GM12878 (cell line): Measurements from ENCODE around the gene DBN1. TPM values are rescaled to one million over a fixed set of nuclear protein-coding genes. Genes with fewer than 3 reads are reported as not detected.

ENCODE experiments used
- ATAC-seq: fragments of 200-7000 bp; cut with Tn5 transposase; 3 replicates; pipeline ENCODE4 v1.9.1; 2020; ENCODE audit warnings: mild to moderate bottlenecking, moderate library complexity
- BruUV-seq: library from RNA; stranded (reverse); fragments of 400-500 nt; replicated peaks from 2 replicates; lab custom pipeline; 2021; lab: Mats Ljungman, UMichigan
- CTCF ChIA-PET: fragments of 300-600 bp; sonication (Branson Sonifier 250); formaldehyde crosslinking; extraction: SDS; loops from one replicate; lab custom pipeline; 2021; ENCODE audit warnings: inconsistent platforms; lab: Yijun Ruan, JAX
- POLR2A ChIA-PET: fragments of 350-600 bp; formaldehyde crosslinking; extraction: SDS; loops from one replicate; lab custom pipeline; 2021; ENCODE audit warnings: inconsistent platforms; lab: Charles Lee
- RAD21 ChIA-PET: fragments of 300-600 bp; sonication (Branson Sonifier 250); formaldehyde crosslinking; loops from one replicate; lab custom pipeline; 2023; ENCODE audit warnings: antibody characterized with exemption; ENCODE audit not compliant: unreplicated experiment; lab: Charles Lee
- SMC1A ChIA-PET: fragments of 300-600 bp; sonication (Branson Sonifier 250); formaldehyde crosslinking; loops from one replicate; lab custom pipeline; 2023; ENCODE audit not compliant: unreplicated experiment, uncharacterized antibody; lab: Charles Lee
- DNase-seq: peaks from one replicate; pipeline ENCODE4 v3.0.0-alpha.2; 2011; ENCODE audit warnings: low read depth, low spot score
- FAIRE-seq: peaks from 3 replicates; lab custom pipeline; 2011; peaks lifted over from hg19 to GRCh38; lab: Jason Lieb, UNC
- H2AFZ ChIP-seq: 2 replicates; pipeline ENCODE4 v1.6.0; 2011; ENCODE audit warnings: low read depth, low read length, control low read depth; ENCODE audit not compliant: control insufficient read depth
- H3K27ac ChIP-seq: 2 replicates; pipeline ENCODE4 v1.5.1; 2011; ENCODE audit warnings: control low read depth; ENCODE audit not compliant: control insufficient read depth, insufficient read depth
- H3K27me3 ChIP-seq, 2 experiments: replicated peaks in 1 of 2; 2 replicates each; pipeline versions ENCODE4 v1.6.0 to v1.6.1; 2011; ENCODE audit warnings: low read length in 1 of 2; ENCODE audit not compliant: control insufficient read depth in 2 of 2, insufficient read depth in 2 of 2
- H3K36me3 ChIP-seq, 2 experiments: 2 replicates each; pipeline ENCODE4 v1.5.1; 2011; ENCODE audit warnings: low read length in 1 of 2; ENCODE audit not compliant: control insufficient read depth in 2 of 2, insufficient read depth in 2 of 2
- H3K4me1 ChIP-seq: 2 replicates; pipeline ENCODE4 v1.6.1; 2011; ENCODE audit warnings: mild to moderate bottlenecking, low read length, moderate library complexity, mixed read lengths; ENCODE audit not compliant: control insufficient read depth, insufficient read depth
- H3K4me2 ChIP-seq: 2 replicates; pipeline ENCODE4 v1.6.0; 2011; ENCODE audit warnings: control low read depth; ENCODE audit not compliant: control insufficient read depth, insufficient read depth
- H3K4me3 ChIP-seq: fragments of 200-600 bp; sonication (generic); 2 replicates; pipeline ENCODE4 v1.5.1; 2016
- H3K79me2 ChIP-seq: 2 replicates; pipeline ENCODE4 v1.6.0; 2011; ENCODE audit warnings: low read length; ENCODE audit not compliant: control insufficient read depth, insufficient read depth
- H3K9ac ChIP-seq: 2 replicates; pipeline ENCODE4 v1.8.0; 2011; ENCODE audit warnings: low read length, control low read depth, mixed read lengths; ENCODE audit not compliant: control insufficient read depth, insufficient read depth
- H3K9me3 ChIP-seq: replicated peaks from 3 replicates; pipeline ENCODE4 v1.5.1; 2011; ENCODE audit warnings: mild to moderate bottlenecking, low read length; ENCODE audit not compliant: control insufficient read depth, insufficient read depth
- H4K20me1 ChIP-seq: 2 replicates; pipeline ENCODE4 v1.6.0; 2011; ENCODE audit not compliant: control insufficient read depth, insufficient read depth
- ATF7 ChIP-seq: fragments of 450-650 bp; IDR thresholded peaks from 2 replicates; pipeline ENCODE4 v1.6.1; 2016; ENCODE audit warnings: low read depth, mild to moderate bottlenecking
- BHLHE40 ChIP-seq, 2 experiments: fragments of 450-650 bp in 1 of 2; IDR thresholded peaks; 2 replicates each; pipeline ENCODE4 v1.6.1; 2011 to 2017; ENCODE audit warnings: low read depth in 2 of 2, borderline replicate concordance in 1 of 2, improper control_type of control experiment in 1 of 2, low read length in 1 of 2, mild to moderate bottlenecking in 1 of 2
- ETV6 ChIP-seq, 2 experiments: fragments of 450-650 bp in 1 of 2; IDR thresholded peaks in 1 of 2; conservative IDR thresholded peaks in 1 of 2; 2 replicates each; pipeline ENCODE4 v1.6.1; 2014; ENCODE audit warnings: antibody characterized with exemption in 1 of 2, borderline replicate concordance in 1 of 2, low read depth in 1 of 2, mild to moderate bottlenecking in 1 of 2, moderate library complexity in 1 of 2
- HDGF ChIP-seq: fragments of 450-650 bp; IDR thresholded peaks from 2 replicates; pipeline ENCODE4 v1.6.1; 2016; ENCODE audit warnings: antibody characterized with exemption
- KAT2A ChIP-seq: conservative IDR thresholded peaks from 2 replicates; pipeline ENCODE4 v1.6.1; 2011; ENCODE audit warnings: low read depth, low read length; ENCODE audit not compliant: control insufficient read depth
- MTA2 ChIP-seq: fragments of 450-650 bp; IDR thresholded peaks from 2 replicates; pipeline ENCODE4 v1.6.1; 2016; ENCODE audit warnings: low read depth, mild to moderate bottlenecking, moderate library complexity
- PBX3 ChIP-seq: IDR thresholded peaks from 2 replicates; pipeline ENCODE4 v1.6.1; 2011; ENCODE audit warnings: mild to moderate bottlenecking, low read depth, low read length, moderate library complexity; ENCODE audit not compliant: insufficient replicate concordance
- PML ChIP-seq: IDR thresholded peaks from 2 replicates; pipeline ENCODE4 v1.6.1; 2012; ENCODE audit warnings: low read length, inconsistent platforms
- POLR2A ChIP-seq: IDR thresholded peaks from 2 replicates; pipeline ENCODE4 v1.6.1; 2011; ENCODE audit warnings: low read depth, mild to moderate bottlenecking, low read length
- SKIL ChIP-seq: fragments of 450-650 bp; IDR thresholded peaks from 2 replicates; pipeline ENCODE4 v1.6.1; 2017; ENCODE audit warnings: mild to moderate bottlenecking, low read depth, inconsistent platforms; ENCODE audit not compliant: poor library complexity, severe bottlenecking
- SMARCA5 ChIP-seq: fragments of 450-650 bp; IDR thresholded peaks from 2 replicates; pipeline ENCODE4 v1.6.1; 2017; ENCODE audit warnings: mild to moderate bottlenecking
- STAT3 ChIP-seq: IDR thresholded peaks from 2 replicates; pipeline ENCODE4 v1.6.1; 2011; ENCODE audit warnings: low read depth, low read length, improper control_type of control experiment
- TAF1 ChIP-seq: IDR thresholded peaks from 2 replicates; pipeline ENCODE4 v1.6.1; 2011; ENCODE audit warnings: mild to moderate bottlenecking, low read depth, low read length, borderline replicate concordance
- TCF12 ChIP-seq: IDR thresholded peaks from 2 replicates; pipeline ENCODE4 v1.6.1; 2011; ENCODE audit warnings: low read depth, mild to moderate bottlenecking, low read length
- ZNF207 ChIP-seq: fragments of 450-650 bp; IDR thresholded peaks from 2 replicates; pipeline ENCODE4 v1.6.1; 2014; ENCODE audit warnings: antibody characterized with exemption, mild to moderate bottlenecking, borderline replicate concordance
- ZSCAN29 ChIP-seq: fragments of 450-650 bp; IDR thresholded peaks from 2 replicates; pipeline ENCODE4 v1.6.1; 2017; ENCODE audit warnings: mild to moderate bottlenecking, moderate library complexity
- WGBS: methylation state at CpG from one replicate; pipeline ENCODE4 v1.1.6; 2016; ENCODE audit warnings: low lambda C conversion rate; ENCODE audit not compliant: insufficient replicate concordance, insufficient coverage; ENCODE audit errors: missing lambda C conversion rate; 5-methylcytosine and 5-hydroxymethylcytosine counted together
- in situ Hi-C: fragments of 300-500 bp; cut with MboI; formaldehyde crosslinking; loops from 9 replicates; pipeline ENCODE4 v1.14.3; 2018; ENCODE audit warnings: mixed read lengths
- intact Hi-C: fragments of 100-400 bp; cut with micrococcal nuclease; formaldehyde crosslinking; loops from one replicate; pipeline ENCODE4 v1.14.2; 2022; ENCODE audit not compliant: unreplicated experiment
- polyA plus RNA-seq, 11 experiments: library from polyadenylated mRNA; depleted of rRNA in 4 of 11; unstranded in 6 of 11; stranded (reverse) in 5 of 11; fragments of >200 nt; fragmentation: Nextera tagmentation in 4 of 11; fragmentation: Illumina TruSeq in 1 of 11; extraction: Ambion mirVana in 4 of 11; extraction: Trizol in 1 of 11; gene quantifications; 1 replicate in 1 of 11; 2 replicates in 10 of 11; pipeline versions ENCODE4 v1.2.1 to v1.2.3, GENCODE V29; 2011 to 2016; ENCODE audit warnings: inconsistent platforms in 2 of 11, missing spikeins in 2 of 11, low read depth in 1 of 11
- total RNA-seq, 4 experiments: library from RNA; depleted of rRNA in 3 of 4; stranded (reverse); fragments of >200 nt in 3 of 4; fragmentation: Illumina TruSeq in 1 of 4; extraction: Trizol in 1 of 4; gene quantifications; 2 replicates each; pipeline versions ENCODE4 v1.2.1 to v1.2.3, GENCODE V29; 2013 to 2021
- TF ChIP-seq, protein P1 (sequence below): IDR thresholded peaks from 2 replicates; pipeline ENCODE4 v1.6.1; 2011; ENCODE audit warnings: low read depth, mild to moderate bottlenecking, low read length, moderate library complexity, borderline replicate concordance; ENCODE audit errors: extremely low read depth

DBN1 gene
- total and polyA plus RNA-seq, 10 of the 15 experiments (the other 5 are each of a cell fraction or from before 2014, with no cell fraction given), result 0.18 to 81.0 (median 27.9) TPM

DNA sequence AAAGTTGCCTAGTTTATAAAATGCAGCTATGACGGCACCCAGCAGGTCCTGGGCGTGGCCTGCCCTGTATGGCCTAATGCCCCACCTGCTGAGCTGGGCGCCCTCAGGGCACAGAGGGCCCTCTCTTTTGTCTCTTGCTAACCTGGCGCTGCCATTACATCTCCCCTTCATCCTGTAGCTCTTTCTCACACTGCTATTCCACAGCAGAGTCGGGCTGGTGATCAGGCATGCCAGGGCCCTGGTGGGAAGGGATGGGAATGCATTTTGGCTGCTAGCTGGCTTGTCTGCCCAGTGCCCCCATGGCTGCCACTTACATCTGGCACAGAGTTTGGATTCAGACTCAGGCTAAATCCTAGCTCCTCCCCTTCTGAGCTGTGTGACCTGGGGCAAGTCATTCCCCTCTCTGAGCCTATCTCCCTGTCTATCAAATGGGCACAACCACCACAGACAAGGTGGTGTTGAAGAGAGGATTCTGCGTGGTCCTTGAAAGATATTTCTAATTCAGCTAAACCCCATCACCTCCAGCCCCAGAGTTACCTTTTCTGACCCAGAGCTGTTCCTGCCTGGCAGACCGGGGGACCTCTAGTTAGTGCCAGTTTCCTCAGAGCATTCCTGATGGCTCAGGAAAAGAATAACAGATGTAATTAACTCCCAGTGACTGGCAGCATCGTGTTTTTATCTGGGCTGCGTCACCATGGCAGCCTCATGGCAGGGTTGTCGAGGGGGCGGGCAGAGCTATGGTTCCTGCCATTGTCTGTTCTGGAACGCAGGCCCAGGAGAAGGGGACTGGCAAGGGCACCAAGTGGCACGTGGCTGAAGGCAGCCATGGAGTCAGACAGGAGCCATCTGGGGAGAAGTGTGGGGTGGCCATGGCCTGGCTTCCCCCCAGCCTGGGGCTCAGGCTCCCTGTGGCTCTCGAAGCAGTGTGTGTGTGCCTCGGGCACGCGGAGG lies 20.5 kb downstream of the DBN1 start (continued):
- TF ChIP-seq STAT3, result no peak
- peak; percentile 68 for TF ChIP-seq SMARCA5

DNA sequence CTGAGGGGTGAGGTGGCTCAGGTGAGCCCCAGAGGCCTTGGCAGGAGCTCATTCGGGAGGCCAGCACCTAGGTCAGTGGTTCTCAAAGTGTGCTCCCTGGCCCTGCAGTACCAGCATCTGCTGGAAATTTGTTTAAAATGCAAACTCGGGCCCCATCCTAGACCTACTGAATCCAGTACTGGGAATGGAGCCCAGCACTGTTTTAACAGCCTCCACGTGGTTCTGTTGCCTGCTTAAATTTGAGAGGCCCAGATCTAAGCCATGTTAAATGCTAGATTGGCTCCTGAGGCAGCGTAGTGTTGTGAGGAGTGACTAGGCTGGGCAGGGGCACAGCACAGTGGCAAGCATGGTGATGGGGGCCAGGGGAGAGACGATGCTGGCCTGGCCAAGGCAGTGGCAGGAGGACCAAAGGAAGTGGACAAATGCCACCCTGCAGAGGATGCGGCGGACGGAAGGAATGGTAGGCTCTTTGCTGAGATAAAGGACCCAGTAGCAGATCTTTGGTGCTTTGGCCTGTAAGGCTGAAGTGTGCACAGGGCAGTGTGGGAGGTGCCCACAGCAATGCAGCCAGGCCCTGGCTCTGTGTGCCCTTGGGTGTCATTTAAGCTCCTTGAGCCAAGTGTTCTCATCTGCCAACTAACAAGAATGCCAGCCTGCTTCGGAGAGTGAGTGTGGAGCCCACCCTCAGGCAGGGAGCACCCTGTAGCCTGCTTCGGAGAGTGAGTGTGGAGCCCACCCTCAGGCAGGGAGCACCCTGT lies 22.6 kb downstream of the DBN1 start:
- peaks cover 23% of the 10 kb centered on the region for H3K4me1 ChIP-seq
- H3K9me3 ChIP-seq, result no peaks in the 10 kb centered on the region
- intact Hi-C loops, result no loop called here
- no peak overlapping the region for H3K4me3 ChIP-seq
- no peak overlapping the region for H3K27ac ChIP-seq
- BruUV-seq, result no TSS peak
- in situ Hi-C loops, result no loop called here
- no peaks in the 10 kb centered on the region for H3K36me3 ChIP-seq
- DNase-seq (no peak), FAIRE-seq (no peak), ATAC-seq (no peak)
- H3K79me2 ChIP-seq, result peaks cover 14% of the 10 kb centered on the region
- 86% methylated on average over 10 of the region's 10 CpGs for WGBS
- H3K4me2 ChIP-seq, result no peak overlapping the region
- ChIA-PET CTCF (interaction anchor here (0.6 to 16.4 kb wide), 5 partner anchors 21 to 60 kb away, joined by 4 to 391 read pairs (median 14); partner anchors contain the start of genes GRK6 and PFN3), SMC1A (interaction anchor here (1.1 to 5.0 kb wide), 3 partner anchors 21 to 25 kb away, joined by 3 to 55 read pairs (median 46); partner anchors contain the start of gene GRK6), RAD21 (interaction anchor here (1.1 to 13.5 kb wide), 4 partner anchors 22 to 60 kb away, joined by 3 to 291 read pairs (median 198); partner anchors contain the start of gene GRK6), POLR2A (interaction anchor here (1.2 to 13.6 kb wide), 3 partner anchors 22 to 46 kb away, joined by 6 to 358 read pairs (median 76); partner anchors contain the start of gene GRK6)
- no peak overlapping the region for H2AFZ ChIP-seq
- no peaks in the 10 kb centered on the region for H4K20me1 ChIP-seq
- H3K9ac ChIP-seq, result no peak overlapping the region
- H3K27me3 ChIP-seq, result no peaks in the 10 kb centered on the region
- TF ChIP-seq BHLHE40 (IDR thresholded peaks at IDR 0.05; ENCODE audit: borderline replicate concordance in 1 of 2, low read depth in 2 of 2, low read length in 1 of 2) (no peak), TCF12 (no peak), TAF1 (no peak), PBX3 (no peak), ETV6 (conservative IDR thresholded peaks at IDR 0.05 in 1 of 2, IDR thresholded peaks at IDR 0.05 in 1 of 2; ENCODE audit: borderline replicate concordance in 1 of 2, low read depth in 1 of 2) (no peak), HDGF (no peak), KAT2A (no peak), MTA2 (no peak), ZSCAN29 (no peak), ATF7 (no peak), POLR2A (no peak), SKIL (no peak), PML (no peak), ZNF207 (no peak)
- TF ChIP-seq, protein P1, sequence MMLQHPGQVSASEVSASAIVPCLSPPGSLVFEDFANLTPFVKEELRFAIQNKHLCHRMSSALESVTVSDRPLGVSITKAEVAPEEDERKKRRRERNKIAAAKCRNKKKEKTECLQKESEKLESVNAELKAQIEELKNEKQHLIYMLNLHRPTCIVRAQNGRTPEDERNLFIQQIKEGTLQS, result no peak
